Measurements from ENCODE around the gene RUBCN.
A peak's percentile ranks its signal among the peaks of the same experiment; 100 is the strongest.
"Not testable (repeated sequence)": the region's sequence is repeated elsewhere in the genome, so short reads cannot be mapped to it uniquely, and the experiment has no call there.

Gene RUBCN

DNA sequence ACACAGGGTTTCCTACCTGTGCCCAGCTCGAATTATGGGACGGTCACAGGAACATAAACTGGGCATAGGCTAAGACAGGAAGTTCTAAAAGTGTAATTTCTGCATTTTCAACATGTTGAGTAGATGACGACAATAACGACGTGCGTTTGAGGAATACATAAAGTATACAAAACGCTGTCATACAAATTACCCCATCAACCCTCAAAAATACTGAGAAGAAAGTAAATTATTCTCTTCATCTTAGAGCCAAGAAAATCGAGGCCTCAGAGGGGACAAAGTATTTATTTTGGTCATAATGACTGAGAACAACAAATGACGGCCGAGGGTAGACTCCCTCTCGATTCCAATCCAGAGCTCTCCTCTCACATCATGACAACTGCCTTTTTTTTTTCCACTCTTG is 60.8 kb downstream of the RUBCN start:
- Mint-ChIP-seq H3K4me1 (no peaks in the 10 kb centered on the region), H3K27ac (no peak overlapping the region), H3K36me3 (ENCODE audit: low read depth) (peaks cover 57% of the 10 kb centered on the region), H3K27me3 (ENCODE audit: low read depth, poor library complexity) (no peaks in the 10 kb centered on the region), H3K9me3 (peaks cover 12% of the 10 kb centered on the region), H3K4me3 (no peak overlapping the region)
- DNase-seq, result no peak
- TF ChIP-seq, protein P1, sequence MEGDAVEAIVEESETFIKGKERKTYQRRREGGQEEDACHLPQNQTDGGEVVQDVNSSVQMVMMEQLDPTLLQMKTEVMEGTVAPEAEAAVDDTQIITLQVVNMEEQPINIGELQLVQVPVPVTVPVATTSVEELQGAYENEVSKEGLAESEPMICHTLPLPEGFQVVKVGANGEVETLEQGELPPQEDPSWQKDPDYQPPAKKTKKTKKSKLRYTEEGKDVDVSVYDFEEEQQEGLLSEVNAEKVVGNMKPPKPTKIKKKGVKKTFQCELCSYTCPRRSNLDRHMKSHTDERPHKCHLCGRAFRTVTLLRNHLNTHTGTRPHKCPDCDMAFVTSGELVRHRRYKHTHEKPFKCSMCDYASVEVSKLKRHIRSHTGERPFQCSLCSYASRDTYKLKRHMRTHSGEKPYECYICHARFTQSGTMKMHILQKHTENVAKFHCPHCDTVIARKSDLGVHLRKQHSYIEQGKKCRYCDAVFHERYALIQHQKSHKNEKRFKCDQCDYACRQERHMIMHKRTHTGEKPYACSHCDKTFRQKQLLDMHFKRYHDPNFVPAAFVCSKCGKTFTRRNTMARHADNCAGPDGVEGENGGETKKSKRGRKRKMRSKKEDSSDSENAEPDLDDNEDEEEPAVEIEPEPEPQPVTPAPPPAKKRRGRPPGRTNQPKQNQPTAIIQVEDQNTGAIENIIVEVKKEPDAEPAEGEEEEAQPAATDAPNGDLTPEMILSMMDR (IDR thresholded peaks at IDR 0.05), result no peak

DNA sequence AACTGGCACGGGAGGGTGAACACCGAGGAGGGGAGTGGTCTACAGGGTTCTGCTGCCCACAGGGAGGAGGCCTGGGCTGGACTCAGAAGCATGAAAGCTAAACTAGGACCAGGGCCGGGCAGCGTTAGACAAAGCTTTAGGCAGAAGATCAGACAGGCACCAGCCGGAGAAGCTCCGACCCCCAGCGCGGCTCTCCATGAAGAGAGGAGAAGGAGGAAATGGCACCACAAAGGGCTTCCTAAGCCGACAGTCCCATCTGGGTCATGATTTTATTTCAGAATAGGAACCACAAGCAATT is 61.2 kb downstream of the RUBCN start:
- no peak for DNase-seq
- Mint-ChIP-seq H3K27ac (peak overlapping the region; percentile 32), H3K27me3 (ENCODE audit: low read depth, poor library complexity) (no peaks in the 10 kb centered on the region), H3K36me3 (ENCODE audit: low read depth) (peaks cover 53% of the 10 kb centered on the region), H3K4me1 (no peaks in the 10 kb centered on the region), H3K4me3 (no peak overlapping the region), H3K9me3 (peaks cover 11% of the 10 kb centered on the region)
- TF ChIP-seq, protein P1 (IDR thresholded peaks at IDR 0.05), result no peak

DNA sequence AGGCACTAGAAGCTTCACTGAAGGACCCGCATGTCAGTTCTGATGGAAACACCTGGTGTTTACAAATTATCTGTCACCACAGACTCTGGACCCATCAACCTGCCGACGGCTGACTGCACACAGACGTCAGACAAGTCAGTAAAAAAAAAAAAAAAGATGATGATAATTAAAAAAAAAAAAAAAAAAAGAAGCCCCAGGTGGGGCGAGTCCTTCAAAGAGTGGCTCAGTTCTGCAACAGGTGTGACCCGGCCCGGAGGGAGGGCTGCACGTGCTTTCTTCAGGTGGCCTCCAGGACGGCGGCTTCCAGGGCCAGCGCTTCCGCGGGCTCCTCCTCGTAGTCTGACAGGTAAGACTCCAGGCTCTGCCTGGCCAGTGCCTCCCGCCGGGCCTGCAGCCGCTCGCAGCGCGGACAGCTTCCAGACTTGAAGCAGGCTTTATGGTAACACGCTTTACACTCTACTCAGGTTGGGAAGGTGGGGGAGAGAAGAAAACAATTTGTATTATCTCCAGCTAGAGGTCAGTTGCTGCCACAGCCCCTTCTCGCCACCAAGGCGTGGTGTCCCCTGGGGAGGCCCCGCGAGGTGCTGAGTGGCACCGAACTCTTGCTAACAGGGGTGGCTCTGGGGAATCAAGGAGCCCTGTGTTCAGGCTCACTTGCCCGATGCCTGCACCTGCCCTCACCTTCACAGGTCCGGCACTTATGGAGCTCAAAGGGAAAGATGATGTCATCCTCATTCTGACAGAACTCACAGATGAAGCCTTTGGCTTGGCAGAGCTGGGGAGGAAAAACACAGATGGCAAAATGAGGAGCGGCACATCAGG is 61.8 kb downstream of the RUBCN start:
- H3K4me1 Mint-ChIP-seq, result no peaks in the 10 kb centered on the region
- H3K27me3 Mint-ChIP-seq (ENCODE audit: low read depth, poor library complexity), result no peaks in the 10 kb centered on the region
- peak overlapping the region; percentile 32 for H3K27ac Mint-ChIP-seq
- H3K36me3 Mint-ChIP-seq (ENCODE audit: low read depth), result peaks cover 49% of the 10 kb centered on the region
- TF ChIP-seq, protein P1 (IDR thresholded peaks at IDR 0.05), result no peak
- peaks cover 8% of the 10 kb centered on the region for H3K9me3 Mint-ChIP-seq
- DNase-seq, result no peak
- no peak overlapping the region for H3K4me3 Mint-ChIP-seq

- Mint-ChIP-seq H3K36me3 (ENCODE audit: low read depth) (peaks cover 38% of the 10 kb centered on the region), H3K4me1 (no peaks in the 10 kb centered on the region), H3K27ac (no peak overlapping the region)
Observed at GRCh38 chr3:197673170-197673569, 63.5 kb downstream of the RUBCN start.

GRCh38 chr3:197670361-197670760 is 66.3 kb downstream of the RUBCN start:
- H3K4me3 Mint-ChIP-seq, result no peak overlapping the region
- H3K4me1 Mint-ChIP-seq, result no peaks in the 10 kb centered on the region
- H3K27me3 Mint-ChIP-seq (ENCODE audit: low read depth, poor library complexity), result peaks cover 5% of the 10 kb centered on the region
- H3K36me3 Mint-ChIP-seq (ENCODE audit: low read depth), result peaks cover 22% of the 10 kb centered on the region
- no peak for DNase-seq
- TF ChIP-seq, protein P1 (IDR thresholded peaks at IDR 0.05), result no peak
- H3K9me3 Mint-ChIP-seq, result no peaks in the 10 kb centered on the region
- H3K27ac Mint-ChIP-seq, result no peak overlapping the region

More at GRCh38 chr3:197673170-197673569, 63.5 kb downstream of the RUBCN start:
- Mint-ChIP-seq H3K9me3 (peaks cover 2% of the 10 kb centered on the region), H3K27me3 (ENCODE audit: low read depth, poor library complexity) (peaks cover 2% of the 10 kb centered on the region), H3K4me3 (no peak overlapping the region)
- DNase-seq, result no peak
- TF ChIP-seq, protein P1 (IDR thresholded peaks at IDR 0.05), result no peak

GRCh38 chr3:197667968-197668367 is 68.7 kb downstream of the RUBCN start:
- Mint-ChIP-seq H3K4me1 (no peaks in the 10 kb centered on the region), H3K9me3 (no peaks in the 10 kb centered on the region), H3K36me3 (ENCODE audit: low read depth) (peaks cover 5% of the 10 kb centered on the region), H3K27ac (no peak overlapping the region), H3K4me3 (no peak overlapping the region), H3K27me3 (ENCODE audit: low read depth, poor library complexity) (peaks cover 8% of the 10 kb centered on the region)
- DNase-seq, result no peak
- TF ChIP-seq, protein P1 (IDR thresholded peaks at IDR 0.05), result no peak

GRCh38 chr3:197667293-197667692 is 69.4 kb downstream of the RUBCN start:
- not testable (repeated sequence) for H3K9me3 Mint-ChIP-seq; DNase-seq; H3K36me3 Mint-ChIP-seq (ENCODE audit: low read depth); H3K4me1 Mint-ChIP-seq; H3K4me3 Mint-ChIP-seq
- Mint-ChIP-seq H3K27ac (peak overlapping the region; percentile 18), H3K27me3 (ENCODE audit: low read depth, poor library complexity) (peaks cover 15% of the 10 kb centered on the region)

- not testable (repeated sequence) for H3K27ac Mint-ChIP-seq; H3K36me3 Mint-ChIP-seq (ENCODE audit: low read depth); DNase-seq; H3K4me3 Mint-ChIP-seq; H3K9me3 Mint-ChIP-seq
- H3K4me1 Mint-ChIP-seq, result peaks cover 12% of the 10 kb centered on the region
- peaks cover 19% of the 10 kb centered on the region for H3K27me3 Mint-ChIP-seq (ENCODE audit: low read depth, poor library complexity)
Observed at GRCh38 chr3:197666221-197666842, 70.4 kb downstream of the RUBCN start.

Data from nephron progenitor cell (in vitro differentiated cells).